ENCODE measurements around the gene ATAD5.

DNA sequence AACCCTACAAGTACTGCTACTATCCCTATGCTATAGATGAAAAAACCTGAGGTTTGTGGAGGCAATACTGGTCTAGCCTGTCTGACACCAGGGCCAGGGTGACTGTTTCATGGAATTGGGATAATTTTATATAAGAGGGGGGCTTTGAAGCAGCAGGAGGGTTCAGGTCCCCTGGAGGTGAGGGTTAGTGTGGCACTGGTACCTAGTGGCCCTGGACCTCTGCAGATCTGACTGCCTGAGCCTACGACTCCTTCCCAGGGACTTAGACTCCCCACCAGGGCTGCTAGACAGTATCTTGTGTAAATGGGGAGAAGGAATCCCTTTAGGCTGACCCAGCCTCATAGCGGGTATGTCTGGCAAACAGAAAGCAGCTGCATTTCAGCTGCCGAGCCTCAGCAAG, 96.8 kb downstream of the ATAD5 start:
- TF ChIP-seq, protein P1, sequence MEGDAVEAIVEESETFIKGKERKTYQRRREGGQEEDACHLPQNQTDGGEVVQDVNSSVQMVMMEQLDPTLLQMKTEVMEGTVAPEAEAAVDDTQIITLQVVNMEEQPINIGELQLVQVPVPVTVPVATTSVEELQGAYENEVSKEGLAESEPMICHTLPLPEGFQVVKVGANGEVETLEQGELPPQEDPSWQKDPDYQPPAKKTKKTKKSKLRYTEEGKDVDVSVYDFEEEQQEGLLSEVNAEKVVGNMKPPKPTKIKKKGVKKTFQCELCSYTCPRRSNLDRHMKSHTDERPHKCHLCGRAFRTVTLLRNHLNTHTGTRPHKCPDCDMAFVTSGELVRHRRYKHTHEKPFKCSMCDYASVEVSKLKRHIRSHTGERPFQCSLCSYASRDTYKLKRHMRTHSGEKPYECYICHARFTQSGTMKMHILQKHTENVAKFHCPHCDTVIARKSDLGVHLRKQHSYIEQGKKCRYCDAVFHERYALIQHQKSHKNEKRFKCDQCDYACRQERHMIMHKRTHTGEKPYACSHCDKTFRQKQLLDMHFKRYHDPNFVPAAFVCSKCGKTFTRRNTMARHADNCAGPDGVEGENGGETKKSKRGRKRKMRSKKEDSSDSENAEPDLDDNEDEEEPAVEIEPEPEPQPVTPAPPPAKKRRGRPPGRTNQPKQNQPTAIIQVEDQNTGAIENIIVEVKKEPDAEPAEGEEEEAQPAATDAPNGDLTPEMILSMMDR (IDR thresholded peaks at IDR 0.05; ENCODE audit: poor library complexity, severe bottlenecking) = no peak
- no peak for TF ChIP-seq TAF1 (IDR thresholded peaks at IDR 0.05; ENCODE audit: low read depth)
- TF ChIP-seq EZH2 (IDR thresholded peaks at IDR 0.05; ENCODE audit: borderline replicate concordance, insufficient read depth, low read length, poor library complexity, severe bottlenecking) = no peak
- no peak for TF ChIP-seq MXI1 (conservative IDR thresholded peaks at IDR 0.05; ENCODE audit: poor library complexity, severe bottlenecking)
- TF ChIP-seq, protein P2, sequence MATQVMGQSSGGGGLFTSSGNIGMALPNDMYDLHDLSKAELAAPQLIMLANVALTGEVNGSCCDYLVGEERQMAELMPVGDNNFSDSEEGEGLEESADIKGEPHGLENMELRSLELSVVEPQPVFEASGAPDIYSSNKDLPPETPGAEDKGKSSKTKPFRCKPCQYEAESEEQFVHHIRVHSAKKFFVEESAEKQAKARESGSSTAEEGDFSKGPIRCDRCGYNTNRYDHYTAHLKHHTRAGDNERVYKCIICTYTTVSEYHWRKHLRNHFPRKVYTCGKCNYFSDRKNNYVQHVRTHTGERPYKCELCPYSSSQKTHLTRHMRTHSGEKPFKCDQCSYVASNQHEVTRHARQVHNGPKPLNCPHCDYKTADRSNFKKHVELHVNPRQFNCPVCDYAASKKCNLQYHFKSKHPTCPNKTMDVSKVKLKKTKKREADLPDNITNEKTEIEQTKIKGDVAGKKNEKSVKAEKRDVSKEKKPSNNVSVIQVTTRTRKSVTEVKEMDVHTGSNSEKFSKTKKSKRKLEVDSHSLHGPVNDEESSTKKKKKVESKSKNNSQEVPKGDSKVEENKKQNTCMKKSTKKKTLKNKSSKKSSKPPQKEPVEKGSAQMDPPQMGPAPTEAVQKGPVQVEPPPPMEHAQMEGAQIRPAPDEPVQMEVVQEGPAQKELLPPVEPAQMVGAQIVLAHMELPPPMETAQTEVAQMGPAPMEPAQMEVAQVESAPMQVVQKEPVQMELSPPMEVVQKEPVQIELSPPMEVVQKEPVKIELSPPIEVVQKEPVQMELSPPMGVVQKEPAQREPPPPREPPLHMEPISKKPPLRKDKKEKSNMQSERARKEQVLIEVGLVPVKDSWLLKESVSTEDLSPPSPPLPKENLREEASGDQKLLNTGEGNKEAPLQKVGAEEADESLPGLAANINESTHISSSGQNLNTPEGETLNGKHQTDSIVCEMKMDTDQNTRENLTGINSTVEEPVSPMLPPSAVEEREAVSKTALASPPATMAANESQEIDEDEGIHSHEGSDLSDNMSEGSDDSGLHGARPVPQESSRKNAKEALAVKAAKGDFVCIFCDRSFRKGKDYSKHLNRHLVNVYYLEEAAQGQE (IDR thresholded peaks at IDR 0.05; ENCODE audit: borderline replicate concordance) = no peak
- no peak for TF ChIP-seq RAD21 (conservative IDR thresholded peaks at IDR 0.05)
- no peak for TF ChIP-seq POLR2AphosphoS5 (IDR thresholded peaks at IDR 0.05)

Data from neural cell (in vitro differentiated cells).